IPS DF 6.9 (cell line): ENCODE data around the gene NEDD9.

ENCODE experiments used
- DNase-seq: peaks from one replicate; pipeline ENCODE4 v3.0.0-alpha.2; 2013; ENCODE audit warnings: low read depth, low spot score
- H3K27ac ChIP-seq: one replicate; pipeline ENCODE4 v1.5.1; 2013; ENCODE audit warnings: low read length, control low read depth
- H3K27me3 ChIP-seq: 2 replicates; pipeline ENCODE4 v1.6.1; 2013; ENCODE audit warnings: mild to moderate bottlenecking, low read length; ENCODE audit not compliant: control insufficient read depth, insufficient read depth
- H3K36me3 ChIP-seq: 2 replicates; pipeline ENCODE4 v1.6.1; 2013; ENCODE audit warnings: low read length; ENCODE audit not compliant: control insufficient read depth, insufficient read depth
- H3K4me1 ChIP-seq: 2 replicates; pipeline ENCODE4 v1.6.1; 2013; ENCODE audit warnings: low read length; ENCODE audit not compliant: control insufficient read depth, insufficient read depth
- H3K4me3 ChIP-seq: 2 replicates; pipeline ENCODE4 v1.5.1; 2013; ENCODE audit warnings: mild to moderate bottlenecking, low read length
- H3K9me3 ChIP-seq: 2 replicates; pipeline ENCODE4 v1.6.1; 2013; ENCODE audit warnings: low read length, inconsistent platforms; ENCODE audit not compliant: control insufficient read depth, insufficient read depth
- WGBS: extraction: QIAGEN DNeasy Blood & Tissue Kit; methylation state at CpG from one replicate; pipeline ENCODE4 v1.1.7; 2013; ENCODE audit warnings: mixed read lengths, missing lambda C conversion rate; ENCODE audit not compliant: insufficient read length, insufficient coverage; 5-methylcytosine and 5-hydroxymethylcytosine counted together

NEDD9 gene

GRCh38 chr6:11174242-11174611, 58.2 kb downstream of the NEDD9 start:
- WGBS, result no CpG with 5 or more reads among the region's 5 CpGs
- Histone ChIP-seq H3K27ac (no peak overlapping the region), H3K4me3 (no peak overlapping the region), H3K4me1 (no peaks in the 10 kb centered on the region), H3K9me3 (no peaks in the 10 kb centered on the region), H3K36me3 (no peaks in the 10 kb centered on the region), H3K27me3 (no peaks in the 10 kb centered on the region)
- no peak for DNase-seq

GRCh38 chr6:11172501-11173327, 59.8 kb downstream of the NEDD9 start:
- Histone ChIP-seq H3K36me3 (no peaks in the 10 kb centered on the region), H3K9me3 (no peaks in the 10 kb centered on the region), H3K4me1 (no peaks in the 10 kb centered on the region), H3K27me3 (no peaks in the 10 kb centered on the region), H3K4me3 (no peak overlapping the region), H3K27ac (no peak overlapping the region)
- peak; percentile 70 for DNase-seq
- no CpG with 5 or more reads among the region's 17 CpGs for WGBS

- no peak overlapping the region for H3K27ac ChIP-seq
- no peaks in the 10 kb centered on the region for H3K4me1 ChIP-seq
- no peaks in the 10 kb centered on the region for H3K9me3 ChIP-seq
- no peaks in the 10 kb centered on the region for H3K27me3 ChIP-seq
- no CpG with 5 or more reads among the region's 13 CpGs for WGBS
- H3K36me3 ChIP-seq, result no peaks in the 10 kb centered on the region
- no peak for DNase-seq
- no peak overlapping the region for H3K4me3 ChIP-seq
Observed at GRCh38 chr6:11171952-11172351, 60.5 kb downstream of the NEDD9 start.

- DNase-seq, result no peak
- Histone ChIP-seq H3K9me3 (no peaks in the 10 kb centered on the region), H3K4me3 (no peak overlapping the region), H3K27ac (no peak overlapping the region), H3K27me3 (no peaks in the 10 kb centered on the region), H3K36me3 (no peaks in the 10 kb centered on the region), H3K4me1 (no peaks in the 10 kb centered on the region)
- WGBS, result no CpG with 5 or more reads among the region's 7 CpGs
Observed at GRCh38 chr6:11168091-11168635, 64.3 kb downstream of the NEDD9 start.

GRCh38 chr6:11166948-11167347, 65.5 kb downstream of the NEDD9 start:
- no peaks in the 10 kb centered on the region for H3K27me3 ChIP-seq
- no peak overlapping the region for H3K4me3 ChIP-seq
- no peaks in the 10 kb centered on the region for H3K4me1 ChIP-seq
- H3K9me3 ChIP-seq, result no peaks in the 10 kb centered on the region
- WGBS, result no CpG with 5 or more reads among the region's 4 CpGs
- H3K27ac ChIP-seq, result no peak overlapping the region
- H3K36me3 ChIP-seq, result no peaks in the 10 kb centered on the region
- no peak for DNase-seq

- Histone ChIP-seq H3K4me1 (no peaks in the 10 kb centered on the region), H3K4me3 (no peak overlapping the region), H3K27ac (no peak overlapping the region), H3K27me3 (no peaks in the 10 kb centered on the region), H3K9me3 (no peaks in the 10 kb centered on the region), H3K36me3 (no peaks in the 10 kb centered on the region)
- WGBS, result no CpG with 5 or more reads among the region's 20 CpGs
- no peak for DNase-seq
Observed at GRCh38 chr6:11164717-11165646, 67.5 kb downstream of the NEDD9 start.

GRCh38 chr6:11163932-11164331, 68.5 kb downstream of the NEDD9 start:
- no CpG with 5 or more reads among the region's 2 CpGs for WGBS
- no peaks in the 10 kb centered on the region for H3K9me3 ChIP-seq
- DNase-seq, result no peak

GRCh38 chr6:11162262-11162661, 70.2 kb downstream of the NEDD9 start:
- no peaks in the 10 kb centered on the region for H3K27me3 ChIP-seq
- H3K36me3 ChIP-seq, result no peaks in the 10 kb centered on the region
- no peak overlapping the region for H3K27ac ChIP-seq
- WGBS, result no CpG with 5 or more reads among the region's 3 CpGs
- H3K4me1 ChIP-seq, result no peaks in the 10 kb centered on the region
- no peaks in the 10 kb centered on the region for H3K9me3 ChIP-seq
- H3K4me3 ChIP-seq, result no peak overlapping the region
- DNase-seq, result no peak

More at GRCh38 chr6:11163932-11164331, 68.5 kb downstream of the NEDD9 start:
- no peaks in the 10 kb centered on the region for H3K27me3 ChIP-seq
- H3K4me3 ChIP-seq, result no peak overlapping the region
- no peak overlapping the region for H3K27ac ChIP-seq
- H3K4me1 ChIP-seq, result no peaks in the 10 kb centered on the region
- no peaks in the 10 kb centered on the region for H3K36me3 ChIP-seq

- Histone ChIP-seq H3K4me1 (no peaks in the 10 kb centered on the region), H3K27ac (no peak overlapping the region), H3K27me3 (no peaks in the 10 kb centered on the region), H3K9me3 (no peaks in the 10 kb centered on the region), H3K4me3 (no peak overlapping the region), H3K36me3 (no peaks in the 10 kb centered on the region)
- DNase-seq, result no peak
- WGBS, result 100% methylated on average over 2 of the region's 9 CpGs
Observed at GRCh38 chr6:11161031-11161956, 71.2 kb downstream of the NEDD9 start.

GRCh38 chr6:11160199-11160598, 72.3 kb downstream of the NEDD9 start:
- no peaks in the 10 kb centered on the region for H3K9me3 ChIP-seq
- no peaks in the 10 kb centered on the region for H3K4me1 ChIP-seq
- DNase-seq, result no peak
- no peaks in the 10 kb centered on the region for H3K27me3 ChIP-seq
- no peak overlapping the region for H3K4me3 ChIP-seq
- WGBS, result no CpG with 5 or more reads among the region's 1 CpG
- H3K36me3 ChIP-seq, result no peaks in the 10 kb centered on the region
- H3K27ac ChIP-seq, result no peak overlapping the region
